Jurkat, Clone E6-1 (cell line): ENCODE results near the gene RBMY1F. TPM values are rescaled to one million over a fixed set of nuclear protein-coding genes. Genes with fewer than 3 reads are reported as not detected.
"Not testable (repeated sequence)": the region's sequence is repeated elsewhere in the genome, so short reads cannot be mapped to it uniquely, and the experiment has no call there.

Experiments used
- DNase-seq: peaks from one replicate; pipeline ENCODE4 v3.0.0-alpha.2; 2011; ENCODE audit warnings: low read depth, low spot score
- H3K4me3 ChIP-seq: 2 replicates; pipeline ENCODE4 v1.5.1; 2011; ENCODE audit warnings: mild to moderate bottlenecking, low read length, control low read depth, moderate library complexity
- polyA plus RNA-seq: library from polyadenylated mRNA; unstranded; fragments of >200 nt; gene quantifications from one replicate; pipeline ENCODE4 v1.2.1, GENCODE V29; 2012; ENCODE audit warnings: missing spikeins; ENCODE audit not compliant: insufficient read length, insufficient read depth

RBMY1F gene
- not detected for polyA plus RNA-seq

DNA sequence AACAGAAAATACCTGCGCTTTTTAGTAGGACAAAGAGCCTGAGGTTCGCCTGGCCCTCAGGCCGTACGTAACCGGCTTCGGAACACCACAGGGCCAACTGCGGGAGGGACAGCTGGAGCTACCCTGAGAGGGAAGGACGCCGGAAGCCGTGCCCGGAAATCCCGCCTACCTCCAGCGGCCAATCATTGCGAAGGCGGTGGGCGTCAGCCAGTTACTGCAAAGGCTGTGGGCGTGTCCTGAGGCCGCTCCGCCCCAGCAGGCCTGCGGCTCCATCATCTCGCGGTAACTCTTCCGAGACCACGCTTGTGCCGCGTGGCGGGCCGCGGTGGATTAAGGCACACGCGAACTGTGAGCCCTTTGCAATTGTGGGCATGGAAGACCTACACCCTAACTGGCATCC is at the start of gene RBMY1F:
TSS of gene RBMY1F (minus strand) at position 101 of the 400 bp plus-strand sequence. CDS start 1,954 bp downstream, outside the sequence.
- DNase-seq, H3K4me3 ChIP-seq: not testable (repeated sequence)

DNA sequence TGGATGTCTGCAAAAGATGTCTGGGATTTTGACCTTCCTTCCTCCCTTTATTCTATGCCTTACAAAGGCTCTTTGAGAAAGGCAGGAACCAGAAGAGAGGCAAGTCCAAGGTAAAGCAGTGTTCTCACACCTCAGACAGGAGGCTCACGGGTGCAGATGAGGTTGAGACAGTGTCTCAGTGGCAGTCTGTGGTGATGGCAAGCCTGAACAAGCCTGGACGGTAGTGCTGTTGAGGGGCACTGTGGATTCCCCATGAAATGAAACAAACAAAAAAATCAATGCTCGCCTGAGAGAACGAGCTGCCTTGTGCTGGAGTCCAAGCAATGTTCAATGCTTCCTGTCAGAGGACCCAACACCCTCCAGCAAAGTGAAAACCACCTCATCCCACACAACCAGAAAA is 31.6 kb downstream of the RBMY1F start:
- H3K4me3 ChIP-seq, DNase-seq: not testable (repeated sequence)

DNA sequence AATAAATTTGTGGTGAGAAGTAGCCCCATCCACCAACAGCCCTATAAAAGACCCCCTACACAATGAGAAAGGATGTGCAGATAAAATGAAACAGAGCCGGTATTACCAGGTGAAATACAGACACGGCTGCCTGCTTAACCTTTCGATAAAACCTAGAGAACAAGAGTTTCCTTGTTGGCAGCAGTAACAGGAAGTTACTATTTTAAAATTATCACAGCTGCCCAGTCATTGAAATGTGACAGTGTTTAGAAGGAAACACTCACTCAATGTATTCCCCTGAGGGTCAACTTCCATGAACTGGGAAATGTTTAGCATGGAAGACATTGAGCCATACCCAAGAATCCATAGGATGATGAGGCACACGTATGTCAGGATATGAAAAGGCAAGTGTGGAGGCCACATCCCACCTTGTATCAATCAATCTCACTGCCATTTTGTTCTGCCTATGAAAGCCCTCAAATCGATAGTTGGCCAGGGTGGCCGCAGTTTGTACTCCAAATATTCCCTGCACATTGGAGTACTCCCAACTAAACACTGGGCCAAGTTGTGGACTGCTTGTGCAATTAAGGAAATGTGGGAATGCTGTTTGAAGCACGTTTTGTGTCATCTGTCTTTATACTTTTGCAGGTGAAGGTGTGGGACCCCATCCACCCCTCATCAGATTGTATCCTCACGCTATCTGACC is 41.6 kb downstream of the RBMY1F start:
- not testable (repeated sequence) for H3K4me3 ChIP-seq, DNase-seq

DNA sequence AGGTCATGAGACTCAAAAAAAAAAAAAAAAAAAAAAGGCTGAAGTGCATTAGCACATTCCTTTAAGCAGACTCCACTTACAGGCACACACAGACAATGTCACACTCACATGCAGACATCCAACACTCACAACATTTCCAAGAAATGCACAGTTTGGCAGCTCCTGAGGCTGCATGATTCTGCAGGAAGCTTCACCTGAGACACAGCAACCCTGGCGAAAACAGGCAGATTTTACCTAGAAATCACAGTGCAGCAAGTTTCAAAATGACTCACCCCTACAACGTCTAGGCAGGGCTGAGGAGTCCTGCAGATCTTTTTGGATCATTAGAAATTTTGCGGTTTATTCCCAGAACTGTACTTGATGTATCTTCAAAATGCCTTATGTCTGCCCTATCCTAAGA is 48.0 kb downstream of the RBMY1F start:
- not testable (repeated sequence) for DNase-seq, H3K4me3 ChIP-seq

DNA sequence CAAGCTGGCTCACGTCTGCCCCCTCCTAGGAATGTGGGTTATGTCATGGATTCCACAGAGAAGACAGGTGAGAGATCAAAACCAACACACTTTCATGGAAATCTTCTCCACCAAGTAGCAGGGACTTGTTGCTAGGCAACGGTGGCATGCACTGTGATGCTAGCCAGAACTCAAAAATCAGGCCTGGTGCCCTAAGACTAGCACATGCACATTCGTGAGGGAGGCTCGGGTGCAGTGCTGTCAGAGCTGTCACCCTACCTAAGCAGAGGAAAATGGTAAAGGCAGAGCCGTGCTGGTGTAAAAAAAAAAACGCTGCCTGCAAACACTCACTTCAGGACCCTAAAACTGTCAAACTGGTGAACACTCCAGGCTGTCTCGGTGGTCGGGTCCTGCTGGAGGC is 52.2 kb downstream of the RBMY1F start:
- not testable (repeated sequence) for DNase-seq, H3K4me3 ChIP-seq
